ENCODE data around the gene MAML3.

The MAML3 gene

DNA sequence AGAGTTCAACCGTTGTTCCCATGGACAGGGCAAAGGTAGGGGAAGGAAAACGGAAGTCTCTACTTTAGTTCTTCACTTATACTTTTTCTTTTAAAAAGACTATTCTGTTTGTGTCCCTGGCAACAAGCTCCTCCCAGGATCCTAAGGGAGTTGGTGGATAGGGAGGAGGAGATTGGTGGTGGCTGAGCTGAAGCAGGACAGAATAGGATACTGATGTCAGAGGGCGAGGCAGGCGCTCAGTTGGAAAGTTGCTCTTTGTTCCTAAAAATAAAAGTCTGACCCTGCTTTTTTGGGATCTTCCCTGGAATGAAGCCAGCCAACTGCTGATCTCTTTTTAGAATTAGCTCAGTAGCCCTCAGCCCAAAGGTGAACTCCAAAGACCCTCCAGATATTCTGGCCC lies 383.6 kb downstream of the MAML3 start:
- DNase-seq: no peak

DNA sequence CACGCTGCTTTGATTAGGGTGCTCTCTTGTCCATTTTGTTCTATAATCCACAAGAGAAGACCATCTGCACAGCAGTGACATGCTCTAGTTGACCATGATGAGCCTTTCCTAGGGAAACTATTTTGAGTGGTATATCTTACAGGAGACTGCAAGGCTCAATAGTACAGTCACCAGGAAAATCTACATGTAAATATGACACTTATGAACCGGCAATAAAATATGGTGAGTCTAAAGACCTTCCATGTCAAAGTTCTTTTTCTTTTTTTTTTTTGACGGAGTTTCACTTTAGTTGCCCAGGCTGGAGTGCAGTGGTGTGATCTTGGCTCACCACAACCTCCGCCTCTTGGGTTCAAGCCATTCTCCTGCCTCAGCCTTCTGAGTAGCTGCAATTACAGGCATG lies 384.6 kb downstream of the MAML3 start:
- no peak for DNase-seq

DNA sequence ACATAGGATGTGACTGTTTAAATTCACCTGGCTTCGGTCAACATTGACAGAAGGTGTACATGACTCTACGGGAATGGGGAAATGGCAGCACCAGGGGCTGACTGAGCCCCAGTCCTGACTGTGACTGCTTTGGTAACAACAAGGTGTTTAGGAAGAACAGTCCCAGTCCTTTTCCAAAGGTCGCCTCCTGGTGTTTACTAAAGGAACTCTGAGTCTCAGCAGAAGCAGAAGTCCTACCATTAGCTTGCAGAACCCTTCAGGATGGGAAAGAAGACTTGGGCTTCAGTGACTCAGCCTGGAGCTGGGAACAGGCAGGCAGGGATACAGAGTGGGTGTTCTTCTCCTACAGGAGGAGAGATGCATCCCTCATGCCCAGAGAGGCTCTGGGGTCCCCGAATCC lies 385.1 kb downstream of the MAML3 start:
- DNase-seq: no peak

DNA sequence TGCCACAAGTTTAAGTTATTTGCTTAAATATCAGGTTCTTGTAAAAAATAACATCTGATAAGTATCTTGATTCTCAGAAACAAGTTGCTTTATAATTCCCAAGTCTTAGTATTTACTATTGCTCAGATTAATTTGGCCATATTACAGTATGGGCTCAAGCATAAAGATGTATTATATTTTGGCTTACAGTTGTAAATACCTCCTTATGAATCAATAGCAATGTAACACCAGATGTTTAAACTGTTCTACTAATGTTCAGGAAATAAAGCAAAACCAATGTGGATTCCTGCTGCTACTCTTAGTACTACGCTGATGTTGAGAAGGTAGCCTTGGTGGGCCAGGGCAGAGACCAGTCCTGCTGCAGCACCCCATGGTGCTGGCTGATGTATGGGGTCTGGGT lies 385.6 kb downstream of the MAML3 start:
- DNase-seq: no peak

DNA sequence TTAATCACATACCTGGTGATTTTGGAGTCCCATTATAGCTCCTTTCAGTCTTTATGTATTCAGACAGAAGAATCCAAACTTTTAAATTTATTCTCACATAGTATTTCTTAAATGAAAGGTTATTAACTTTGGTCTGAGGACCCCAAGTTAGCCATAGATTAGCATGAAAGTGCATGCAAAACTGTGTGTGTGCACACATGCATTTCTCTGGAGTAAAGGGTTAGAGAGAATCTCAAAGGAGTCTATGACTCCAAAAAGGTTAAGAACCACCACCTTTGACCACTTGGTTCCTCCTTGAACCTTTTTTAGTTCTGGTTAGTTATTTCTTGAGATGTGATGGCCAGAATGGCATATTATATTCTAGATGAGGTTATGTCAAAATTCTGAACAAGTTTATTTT lies 386.4 kb downstream of the MAML3 start:
- DNase-seq: no peak

DNA sequence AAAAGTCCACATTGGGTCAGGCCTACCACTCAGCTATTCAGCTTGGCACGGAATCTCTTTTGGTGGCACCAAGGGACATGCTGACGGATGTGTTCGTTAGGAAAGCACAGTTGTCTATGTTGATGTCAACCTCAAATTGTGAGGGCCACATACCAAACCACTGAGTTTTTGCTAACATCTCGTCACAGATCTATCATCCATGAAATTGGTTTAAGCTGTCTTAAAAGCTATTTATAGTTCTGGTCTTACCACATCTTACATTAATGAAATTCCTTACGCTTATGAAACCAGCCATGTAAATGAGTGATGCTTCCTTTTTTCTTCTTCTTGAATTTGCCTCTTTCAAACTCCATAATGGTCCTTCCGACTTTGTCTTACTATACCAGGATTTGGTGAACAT lies 386.8 kb downstream of the MAML3 start:
- DNase-seq: no peak

DNA sequence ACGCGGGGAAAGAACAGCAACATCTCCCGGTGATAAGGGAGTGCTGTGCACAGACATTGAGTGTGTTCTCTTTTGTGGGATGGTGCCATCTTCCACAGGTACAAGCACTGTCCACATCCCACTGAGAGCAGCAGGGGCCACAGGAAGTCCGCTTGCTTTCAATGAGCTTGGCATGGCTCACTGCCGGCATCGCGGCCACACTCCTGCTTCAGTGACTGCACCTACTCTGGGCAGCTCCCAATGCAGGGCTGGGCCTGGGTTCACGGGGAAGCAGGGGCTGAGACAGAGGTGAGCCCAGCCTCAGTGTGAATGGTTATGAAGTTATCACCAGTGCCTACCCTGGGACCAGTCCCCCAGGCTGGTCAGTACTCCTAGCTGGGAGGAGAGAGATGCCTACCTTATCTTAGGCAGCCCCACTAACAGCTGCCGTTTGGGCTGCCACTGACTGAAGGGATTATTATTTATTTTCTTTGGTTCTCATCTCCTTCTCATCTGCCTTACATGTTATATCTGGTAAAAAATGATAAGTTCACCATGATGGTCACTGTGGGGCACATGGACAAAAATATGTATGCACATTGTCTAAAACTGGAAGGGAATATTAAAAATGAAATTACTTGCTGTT lies 389.2 kb downstream of the MAML3 start:
- DNase-seq: no peak

DNA sequence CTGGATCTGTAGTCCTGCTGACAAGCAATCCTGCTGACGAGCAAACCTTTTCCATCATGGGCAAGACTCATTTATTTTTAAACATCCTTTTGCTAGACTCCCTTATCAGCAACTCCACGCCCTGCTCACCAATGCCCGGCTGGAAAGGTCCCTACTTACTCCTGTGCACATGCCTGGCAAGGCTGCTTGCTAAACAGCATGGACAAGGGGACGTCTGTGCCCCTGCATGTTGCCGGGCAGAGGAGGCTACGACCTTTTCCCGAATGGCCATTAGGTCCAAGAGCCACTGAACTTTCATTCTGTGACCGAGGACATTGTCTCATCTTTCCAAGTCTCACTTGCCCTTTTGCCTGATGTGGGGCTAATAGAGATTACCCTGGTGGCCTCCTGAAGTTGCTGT lies 389.8 kb downstream of the MAML3 start:
- DNase-seq: no peak

DNA sequence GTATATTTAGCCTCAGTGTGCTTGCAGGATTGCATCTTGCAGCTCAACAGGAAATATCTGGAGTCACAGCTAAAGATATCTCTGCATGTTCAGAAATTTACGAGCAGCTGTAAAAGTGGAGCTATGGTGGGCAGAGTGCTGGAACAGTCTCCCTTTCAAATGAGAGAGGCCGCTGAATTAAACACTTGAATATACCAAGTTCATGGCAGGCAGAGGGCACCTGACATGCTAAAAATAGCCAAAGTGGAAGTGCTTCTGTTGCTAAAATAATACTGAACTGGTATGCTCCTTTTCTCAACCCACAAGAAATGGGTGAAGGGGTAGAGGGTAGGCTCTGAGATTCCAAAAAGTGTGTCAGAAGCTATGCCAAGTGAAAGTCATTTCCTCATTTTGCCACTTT lies 390.3 kb downstream of the MAML3 start:
- no peak for DNase-seq

DNA sequence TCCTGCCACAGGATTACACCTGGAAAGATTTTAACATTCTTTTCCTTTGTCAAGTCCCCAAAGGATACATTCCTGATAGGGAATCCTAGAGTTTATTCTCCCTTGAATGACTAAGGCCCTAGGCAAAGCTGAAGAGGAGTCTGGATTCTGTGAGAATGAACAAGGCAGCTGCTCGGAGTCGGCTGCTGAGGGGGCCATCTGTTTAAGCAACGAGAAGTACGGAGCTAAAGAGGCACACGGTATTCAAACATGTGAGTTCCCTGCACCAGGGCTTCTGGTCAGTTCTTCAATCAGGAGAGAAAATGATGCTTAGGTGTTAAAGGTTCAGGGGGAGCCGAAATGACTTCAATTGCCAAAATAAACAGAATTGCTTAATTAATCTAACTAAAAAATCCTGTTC lies 390.8 kb downstream of the MAML3 start:
- no peak for DNase-seq

DNA sequence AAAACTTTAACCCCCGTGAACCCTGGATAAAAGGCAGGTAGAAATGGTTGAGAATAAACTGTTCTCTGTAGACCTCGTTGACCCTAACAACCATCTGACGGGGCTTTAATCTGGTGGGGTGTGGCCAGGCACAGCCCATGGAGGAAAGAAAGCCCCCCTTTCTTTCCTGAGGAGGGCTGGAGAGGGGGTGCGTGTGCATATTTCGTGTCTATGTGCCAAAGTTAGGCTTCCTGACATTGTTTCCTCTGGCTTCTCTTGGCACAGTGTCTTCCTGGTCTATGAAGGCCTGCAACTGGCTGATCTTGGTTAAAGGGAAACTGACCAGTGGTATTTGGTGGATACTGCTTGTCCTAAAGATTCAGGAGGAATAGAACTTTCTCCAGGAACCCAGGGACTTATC lies 391.3 kb downstream of the MAML3 start:
- no peak for DNase-seq

DNA sequence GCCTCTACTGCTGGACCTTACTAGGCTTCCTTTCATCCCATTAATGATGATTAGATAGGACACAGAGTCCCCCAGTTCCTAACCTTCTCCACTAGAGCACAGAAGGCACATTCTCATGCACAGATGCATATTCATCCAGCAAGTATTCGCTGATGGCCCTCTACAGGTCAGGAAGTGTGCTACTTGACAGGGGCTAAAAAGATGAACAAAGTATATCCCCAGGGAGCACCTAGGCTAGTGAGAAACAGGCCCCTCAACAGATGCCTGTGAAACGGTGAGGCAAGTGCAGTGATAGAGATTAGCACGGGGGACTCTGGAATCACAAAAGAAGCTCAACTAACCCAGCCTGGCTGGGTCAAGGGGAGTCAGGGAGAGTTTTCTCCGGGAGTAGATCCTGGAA lies 392.5 kb downstream of the MAML3 start:
- no peak for DNase-seq

DNA sequence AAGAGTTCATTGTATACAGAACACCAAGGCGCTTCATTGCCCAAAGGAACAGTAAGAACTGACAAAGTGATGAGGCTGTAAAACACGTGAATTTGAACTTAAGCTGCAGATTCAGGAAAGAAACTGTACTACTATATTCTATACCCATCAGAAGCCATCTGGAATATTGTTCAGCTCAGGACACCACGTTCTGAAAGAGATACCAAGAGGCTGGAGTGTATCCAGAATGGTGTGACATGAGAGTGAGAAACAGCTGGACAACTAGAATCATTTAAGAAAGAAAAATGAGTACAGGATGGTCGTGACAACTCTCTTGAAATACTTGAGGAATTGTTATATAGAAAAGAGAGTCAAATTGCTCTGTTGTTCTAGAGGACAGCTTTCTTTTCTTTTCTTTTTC lies 393.4 kb downstream of the MAML3 start:
- DNase-seq: no peak

DNA sequence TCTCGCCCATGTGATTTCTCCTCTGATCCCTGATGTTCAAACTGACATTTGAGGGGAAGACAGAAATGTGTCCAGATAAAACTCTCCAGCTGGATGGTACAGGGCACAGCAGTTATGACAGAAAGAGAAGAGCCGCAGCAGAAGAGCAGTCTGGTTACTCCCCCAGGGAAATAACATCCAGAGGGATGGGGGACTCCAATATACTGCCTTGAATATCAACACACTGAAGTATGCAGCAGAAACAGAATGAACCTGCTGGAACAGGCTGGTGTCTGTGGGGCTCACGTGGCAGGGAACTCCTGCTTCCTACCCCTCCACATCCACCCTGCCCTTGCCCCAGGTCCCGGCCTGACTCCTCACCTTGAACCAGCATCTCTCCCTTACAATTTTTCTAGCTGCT lies 394.9 kb downstream of the MAML3 start:
- DNase-seq: no peak

DNA sequence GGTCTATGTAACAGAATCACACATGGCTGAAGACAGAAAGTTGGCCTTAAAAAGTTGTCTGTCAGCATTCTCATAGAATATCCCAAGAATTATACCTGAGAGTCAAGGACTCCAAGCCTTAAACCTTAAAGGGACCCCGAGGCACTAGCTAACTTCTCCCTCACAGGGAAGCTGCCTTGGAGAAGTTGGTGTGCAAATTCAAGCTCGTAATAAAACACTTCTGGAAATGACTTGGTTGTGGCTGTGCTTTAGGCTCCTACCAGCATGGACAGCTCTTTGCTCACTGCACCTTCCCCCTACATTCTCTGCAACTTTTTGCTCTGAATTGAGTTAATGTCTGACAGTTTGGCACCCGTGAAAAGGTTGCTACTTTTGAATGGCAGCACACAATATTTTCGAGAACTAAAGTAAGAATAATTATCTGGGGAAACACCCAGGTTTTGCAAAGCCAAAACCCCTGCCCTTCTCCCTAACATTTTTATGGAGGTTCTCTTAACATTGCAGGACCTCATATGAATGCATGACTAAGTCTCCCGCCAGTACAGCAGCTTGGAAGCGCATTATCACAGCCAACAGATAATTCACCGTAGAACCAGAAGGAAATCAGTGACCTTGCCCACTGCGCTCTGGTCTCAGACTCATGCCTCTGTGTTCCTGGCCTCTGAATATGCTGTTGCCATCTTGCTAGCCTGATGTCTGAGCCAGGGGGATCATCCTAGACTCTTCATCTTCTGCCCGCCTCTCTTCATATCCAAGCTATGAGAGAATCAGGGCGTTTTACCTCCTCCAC lies 397.4 kb downstream of the MAML3 start:
- DNase-seq: no peak

DNA sequence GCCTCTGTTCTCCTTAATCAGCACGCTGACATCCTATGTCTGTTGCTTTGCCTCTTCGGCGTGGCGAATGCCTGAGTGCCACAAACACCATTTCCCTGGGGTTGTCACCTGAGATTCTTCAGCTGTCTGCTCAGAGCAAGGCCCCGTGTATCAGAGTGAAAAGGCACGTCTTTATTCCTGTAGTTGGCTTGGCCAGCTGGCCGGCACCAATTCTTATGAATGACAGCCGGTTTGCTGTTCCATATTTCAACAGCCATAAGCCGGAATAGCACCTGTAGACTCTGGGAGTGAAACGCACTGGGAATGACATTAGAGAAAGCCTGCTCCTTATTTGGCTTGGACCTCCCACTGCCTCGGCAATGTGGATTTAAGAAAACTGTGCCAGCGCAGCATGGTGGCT lies 399.0 kb downstream of the MAML3 start:
- no peak for DNase-seq

DNA sequence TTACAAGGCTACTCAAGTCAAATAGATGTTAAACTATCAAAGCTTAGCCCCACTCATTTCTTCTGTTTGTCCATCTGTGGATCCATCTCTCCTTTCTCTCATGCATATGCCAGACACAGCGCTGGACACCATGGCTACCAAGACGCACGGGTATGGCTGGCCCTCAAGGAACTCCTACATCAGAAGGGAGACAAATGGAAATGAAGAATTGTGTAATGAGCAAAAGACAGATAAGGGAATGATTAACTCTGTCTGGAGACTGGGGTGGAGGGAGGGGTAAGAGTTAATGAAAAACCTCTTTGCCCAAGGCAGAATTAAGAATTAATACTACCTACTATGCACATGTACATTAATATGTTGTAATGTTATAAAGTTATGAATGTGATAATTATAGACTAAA lies 400.3 kb downstream of the MAML3 start:
- no peak for DNase-seq

DNA sequence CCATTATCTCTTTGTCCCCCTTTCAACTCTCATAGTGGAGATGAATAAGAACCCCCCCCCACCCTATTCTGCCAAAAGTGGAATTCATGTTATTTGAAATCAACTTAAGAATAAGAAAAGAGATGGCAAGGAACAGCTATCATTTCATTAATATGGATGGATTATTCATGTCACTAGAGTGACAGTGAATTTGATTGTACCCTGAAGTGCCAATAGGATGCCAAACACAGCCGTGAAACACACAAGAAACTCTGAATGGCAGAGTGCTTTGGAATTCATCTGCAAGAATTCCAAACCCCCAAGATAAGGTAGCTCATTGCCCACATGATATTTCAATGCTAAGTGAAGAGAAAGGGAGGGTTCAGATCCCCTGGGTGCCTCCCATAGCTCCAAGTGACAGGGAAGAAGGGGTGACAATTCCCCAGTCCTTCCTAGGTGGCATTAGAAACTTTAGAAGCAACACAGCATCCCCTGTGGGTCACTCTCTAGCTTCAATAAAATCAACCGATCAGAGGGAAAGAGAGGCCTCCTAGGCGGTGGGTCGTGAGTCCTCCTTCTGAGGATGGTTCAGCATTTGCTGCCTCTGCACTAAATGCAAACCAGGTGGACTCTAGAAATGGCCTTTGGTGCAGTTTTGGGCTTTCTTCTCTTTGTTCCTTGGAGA lies 404.0 kb downstream of the MAML3 start:
- no peak for DNase-seq

DNA sequence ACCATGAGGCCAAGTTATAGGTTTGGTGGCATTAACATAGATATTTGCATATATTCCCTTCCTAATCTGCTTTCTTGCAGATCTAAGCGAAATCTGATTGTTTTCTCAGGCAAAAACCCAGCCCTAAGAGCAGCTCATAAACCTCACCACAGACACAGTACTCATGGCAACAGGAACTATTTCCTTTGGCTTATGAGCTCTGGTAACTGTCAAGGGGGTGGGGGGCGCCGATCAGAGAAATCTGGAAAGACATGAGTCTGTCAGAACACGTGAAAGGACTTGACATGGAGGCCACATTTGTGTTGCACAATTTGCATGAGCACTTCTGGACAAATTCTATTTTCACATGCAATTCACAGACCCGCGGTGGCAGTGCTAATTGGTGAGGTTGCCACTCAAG lies 404.6 kb downstream of the MAML3 start:
- no peak for DNase-seq

DNA sequence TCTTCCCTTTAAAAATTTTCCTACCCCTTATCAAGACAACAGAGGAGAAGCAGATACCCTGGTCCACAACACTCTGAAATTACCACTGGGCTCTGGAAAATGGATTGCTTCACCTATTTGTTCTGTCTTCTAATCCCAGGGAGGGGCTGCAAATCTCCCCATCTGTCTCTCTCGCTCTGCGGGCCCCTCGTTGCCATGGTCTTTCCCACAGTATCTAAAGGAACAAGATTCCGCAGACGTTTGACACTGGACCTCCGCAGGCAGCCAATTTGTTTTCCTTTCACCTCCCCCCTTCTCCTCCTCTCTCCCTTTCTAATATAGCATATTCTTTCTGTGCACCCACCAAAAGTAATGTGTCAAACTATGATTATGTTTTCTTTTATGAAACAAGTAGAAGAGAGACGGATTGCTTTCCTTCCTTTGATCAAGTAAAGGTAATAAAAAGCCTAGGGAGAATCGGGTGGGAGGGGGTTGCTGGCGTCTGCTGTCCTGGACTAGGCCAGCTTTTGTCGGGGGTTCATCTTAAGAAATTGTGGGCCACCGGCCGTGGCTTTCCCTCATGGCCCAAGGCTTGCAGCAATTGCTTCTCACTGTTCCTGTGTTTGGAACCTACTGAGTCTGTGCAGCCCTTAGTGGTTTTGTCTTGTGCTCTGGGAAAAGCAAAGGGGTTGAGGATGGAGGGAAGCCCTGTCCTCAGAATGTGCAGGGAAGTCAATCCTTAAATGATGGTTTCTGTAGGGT lies 407.4 kb downstream of the MAML3 start:
- DNase-seq: no peak

DNA sequence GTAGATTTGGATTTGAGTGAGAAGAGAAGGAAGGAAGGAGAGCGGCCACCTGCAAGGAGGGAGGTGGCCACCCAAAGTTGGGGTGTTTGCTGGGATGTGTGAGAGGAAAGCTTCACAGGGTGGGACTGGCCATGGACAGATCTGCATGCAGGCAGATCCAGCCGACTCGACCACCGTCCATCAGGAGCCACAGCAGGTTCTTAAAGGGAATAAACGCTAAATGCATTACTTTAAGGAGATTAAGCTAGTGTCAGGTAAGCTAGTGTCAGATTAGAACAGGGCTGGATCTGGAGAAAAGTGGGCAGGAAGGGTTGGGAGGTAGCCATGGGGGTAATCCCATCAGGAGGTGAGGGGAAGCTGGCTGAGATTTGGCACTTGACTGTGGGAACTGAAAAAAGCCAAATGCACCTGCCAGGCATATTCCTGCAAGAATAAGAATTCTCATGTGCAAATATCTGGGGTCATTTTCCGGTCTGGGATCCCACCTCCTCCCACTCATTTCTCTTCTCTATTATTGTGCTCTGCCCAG lies 408.8 kb downstream of the MAML3 start:
- no peak for DNase-seq

DNA sequence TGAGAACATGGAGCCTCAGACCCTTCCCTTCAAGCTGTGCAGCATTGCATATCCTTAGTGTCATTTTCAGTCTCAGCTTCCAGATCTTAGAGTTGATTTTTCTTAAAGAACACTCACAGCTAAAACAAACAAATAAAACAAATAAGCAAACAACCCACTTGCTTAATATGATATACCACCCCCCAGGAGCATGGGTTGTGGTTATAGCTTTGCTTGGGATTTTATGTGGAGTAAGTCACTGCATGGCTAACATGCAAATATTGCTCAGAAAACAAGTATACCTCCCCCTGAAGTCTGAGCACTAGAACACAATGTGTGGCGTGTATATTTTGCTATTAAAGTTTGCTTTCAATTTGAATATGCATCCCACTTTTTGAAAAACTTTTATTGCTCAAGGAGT lies 409.8 kb downstream of the MAML3 start:
- DNase-seq: no peak

DNA sequence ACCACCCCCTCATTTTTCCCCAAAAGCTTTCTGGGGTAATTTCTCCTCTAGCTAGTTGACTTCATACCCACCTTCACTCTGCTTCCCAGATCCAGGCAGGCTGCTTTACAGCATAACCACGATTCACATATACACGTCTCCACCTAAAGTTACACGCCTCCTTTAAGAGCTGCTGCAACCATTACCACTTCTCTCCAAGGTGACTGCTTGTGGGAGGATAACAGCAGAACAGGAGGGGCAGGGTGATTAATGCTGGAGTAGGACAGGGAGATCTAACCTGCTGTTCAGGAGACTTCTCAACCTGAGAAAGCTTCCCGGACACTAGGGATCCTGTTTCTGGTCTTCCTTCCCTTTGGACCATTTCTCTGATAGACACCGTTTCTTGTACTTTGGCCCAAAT lies 411.0 kb downstream of the MAML3 start:
- no peak for DNase-seq

All from stimulated activated naive CD4-positive, alpha-beta T cell (primary cell).